SU-DHL-6 (cell line): ENCODE data around the gene DCAF17.

Source experiments
- EZH2phosphoT487 ChIP-seq: fragments of 200-600 bp; sonication (generic), shearing (Covaris generic); conservative IDR thresholded peaks from 2 replicates; pipeline ENCODE4 v1.6.1; 2018; ENCODE audit warnings: mild to moderate bottlenecking, antibody characterized with exemption, low read length, moderate library complexity, mixed read lengths
- TF ChIP-seq, protein P1 (sequence below): fragments of 200-600 bp; sonication (generic); IDR thresholded peaks from one replicate; pipeline ENCODE4 v1.5.1; 2017; ENCODE audit warnings: antibody characterized with exemption, mild to moderate bottlenecking, low read length, moderate library complexity; ENCODE audit not compliant: insufficient read depth, poor library complexity, severe bottlenecking

DNA sequence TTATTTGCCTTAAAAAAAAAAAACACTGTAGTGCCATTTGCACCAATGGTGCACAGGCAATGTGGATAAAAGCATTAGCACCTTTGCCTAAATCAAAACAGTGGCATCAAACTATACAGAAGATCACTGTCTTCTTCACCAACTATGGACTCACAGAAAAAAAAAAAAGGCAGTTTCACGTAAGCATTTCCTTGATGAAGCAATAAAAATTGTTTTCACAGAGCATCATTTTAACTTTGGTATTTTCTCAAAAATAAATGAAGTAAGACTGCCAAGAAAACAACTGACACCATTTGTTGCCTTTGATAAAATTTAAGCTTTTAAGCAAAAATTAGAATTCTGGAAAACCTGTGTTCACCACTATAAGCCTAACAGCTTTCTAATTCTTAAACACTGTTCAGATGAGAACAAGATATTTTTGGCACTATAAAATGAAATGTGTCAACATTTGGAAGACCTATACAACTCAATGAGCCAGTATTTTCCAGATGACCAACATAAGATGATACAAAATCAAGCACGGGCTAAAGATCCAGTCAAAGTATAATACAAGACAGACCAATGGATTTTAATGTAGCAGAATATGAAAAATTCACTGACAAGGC lies 21.4 kb upstream of the DCAF17 start:
- TF ChIP-seq, protein P1, sequence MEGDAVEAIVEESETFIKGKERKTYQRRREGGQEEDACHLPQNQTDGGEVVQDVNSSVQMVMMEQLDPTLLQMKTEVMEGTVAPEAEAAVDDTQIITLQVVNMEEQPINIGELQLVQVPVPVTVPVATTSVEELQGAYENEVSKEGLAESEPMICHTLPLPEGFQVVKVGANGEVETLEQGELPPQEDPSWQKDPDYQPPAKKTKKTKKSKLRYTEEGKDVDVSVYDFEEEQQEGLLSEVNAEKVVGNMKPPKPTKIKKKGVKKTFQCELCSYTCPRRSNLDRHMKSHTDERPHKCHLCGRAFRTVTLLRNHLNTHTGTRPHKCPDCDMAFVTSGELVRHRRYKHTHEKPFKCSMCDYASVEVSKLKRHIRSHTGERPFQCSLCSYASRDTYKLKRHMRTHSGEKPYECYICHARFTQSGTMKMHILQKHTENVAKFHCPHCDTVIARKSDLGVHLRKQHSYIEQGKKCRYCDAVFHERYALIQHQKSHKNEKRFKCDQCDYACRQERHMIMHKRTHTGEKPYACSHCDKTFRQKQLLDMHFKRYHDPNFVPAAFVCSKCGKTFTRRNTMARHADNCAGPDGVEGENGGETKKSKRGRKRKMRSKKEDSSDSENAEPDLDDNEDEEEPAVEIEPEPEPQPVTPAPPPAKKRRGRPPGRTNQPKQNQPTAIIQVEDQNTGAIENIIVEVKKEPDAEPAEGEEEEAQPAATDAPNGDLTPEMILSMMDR: no peak
- TF ChIP-seq EZH2phosphoT487: no peak
